OCI-LY1 (cell line): ENCODE data around the gene ADGRB2.
A peak's percentile ranks its signal among the peaks of the same experiment; 100 is the strongest.

Experiments
- H2AFZ ChIP-seq: fragments of 200-600 bp; sonication (generic), shearing (Covaris generic); 2 replicates; pipeline ENCODE4 v1.6.0; 2014; ENCODE audit warnings: antibody characterized with exemption, mild to moderate bottlenecking, low read length
- H3F3A ChIP-seq: fragments of 200-600 bp; sonication (generic), shearing (Covaris generic); 2 replicates; pipeline ENCODE4 v1.6.0; 2014; ENCODE audit warnings: mild to moderate bottlenecking, antibody characterized with exemption, low read length, moderate library complexity; ENCODE audit not compliant: insufficient read depth
- H3K27ac ChIP-seq: fragments of 200-600 bp; sonication (generic); 2 replicates; pipeline ENCODE4 v1.5.1; 2014; ENCODE audit warnings: low read length, mixed run types, mild to moderate bottlenecking, low read depth; ENCODE audit not compliant: poor library complexity, severe bottlenecking
- H3K27me3 ChIP-seq: fragments of 200-600 bp; sonication (generic); 2 replicates; pipeline ENCODE4 v1.6.0; 2014; ENCODE audit warnings: antibody characterized with exemption, mild to moderate bottlenecking, low read length, moderate library complexity; ENCODE audit not compliant: insufficient read depth
- H3K36me3 ChIP-seq: fragments of 200-600 bp; sonication (generic); 2 replicates; pipeline ENCODE4 v1.6.1; 2014; ENCODE audit warnings: mild to moderate bottlenecking, antibody characterized with exemption, low read length, moderate library complexity, mixed read lengths; ENCODE audit not compliant: insufficient read depth
- H3K4me1 ChIP-seq: fragments of 200-600 bp; sonication (generic); 2 replicates; pipeline ENCODE4 v1.5.1; 2014; ENCODE audit warnings: mild to moderate bottlenecking, low read length, moderate library complexity; ENCODE audit not compliant: insufficient read depth, severe bottlenecking
- H3K4me2 ChIP-seq: fragments of 200-600 bp; sonication (generic), shearing (Covaris generic); 2 replicates; pipeline ENCODE4 v1.6.1; 2014; ENCODE audit warnings: low read length
- H3K4me3 ChIP-seq: fragments of 200-600 bp; sonication (generic); 2 replicates; pipeline ENCODE4 v1.5.1; 2014; ENCODE audit warnings: low read length, low read depth, mild to moderate bottlenecking, mixed read lengths; ENCODE audit not compliant: poor library complexity, severe bottlenecking
- H3K79me2 ChIP-seq: fragments of 200-600 bp; shearing (Covaris generic); 2 replicates; pipeline ENCODE4 v1.6.1; 2016; ENCODE audit warnings: mixed run types, low read length, mixed read lengths; ENCODE audit not compliant: insufficient read depth
- H3K9ac ChIP-seq: fragments of 200-600 bp; sonication (generic), shearing (Covaris generic); 2 replicates; pipeline ENCODE4 v1.6.1; 2014; ENCODE audit warnings: mild to moderate bottlenecking, low read length, mixed read lengths
- H3K9me2 ChIP-seq: fragments of 200-600 bp; sonication (generic), shearing (Covaris generic); 2 replicates; pipeline ENCODE4 v1.6.1; 2014; ENCODE audit warnings: low read depth, mild to moderate bottlenecking, low read length, mixed read lengths
- H3K9me3 ChIP-seq: fragments of 200-600 bp; shearing (Covaris generic); 2 replicates; pipeline ENCODE4 v1.6.1; 2014; ENCODE audit warnings: low read length, mixed read lengths
- H4K20me1 ChIP-seq: fragments of 200-600 bp; sonication (generic), shearing (Covaris generic); 2 replicates; pipeline ENCODE4 v1.6.0; 2016; ENCODE audit warnings: mild to moderate bottlenecking, low read length; ENCODE audit not compliant: insufficient read depth
- EZH2 ChIP-seq: fragments of 200-600 bp; sonication (generic), shearing (Covaris generic); IDR thresholded peaks from 2 replicates; pipeline ENCODE4 v1.8.0; 2017; ENCODE audit warnings: borderline replicate concordance, mixed run types, mild to moderate bottlenecking, antibody characterized with exemption, low read length, moderate library complexity, mixed read lengths
- TF ChIP-seq, protein P1 (sequence below): fragments of 200-600 bp; sonication (generic), shearing (Covaris generic); IDR thresholded peaks from 2 replicates; pipeline ENCODE4 v1.5.1; 2017; ENCODE audit warnings: mild to moderate bottlenecking, antibody characterized with exemption, low read length, moderate library complexity, mixed read lengths

The ADGRB2 gene

DNA sequence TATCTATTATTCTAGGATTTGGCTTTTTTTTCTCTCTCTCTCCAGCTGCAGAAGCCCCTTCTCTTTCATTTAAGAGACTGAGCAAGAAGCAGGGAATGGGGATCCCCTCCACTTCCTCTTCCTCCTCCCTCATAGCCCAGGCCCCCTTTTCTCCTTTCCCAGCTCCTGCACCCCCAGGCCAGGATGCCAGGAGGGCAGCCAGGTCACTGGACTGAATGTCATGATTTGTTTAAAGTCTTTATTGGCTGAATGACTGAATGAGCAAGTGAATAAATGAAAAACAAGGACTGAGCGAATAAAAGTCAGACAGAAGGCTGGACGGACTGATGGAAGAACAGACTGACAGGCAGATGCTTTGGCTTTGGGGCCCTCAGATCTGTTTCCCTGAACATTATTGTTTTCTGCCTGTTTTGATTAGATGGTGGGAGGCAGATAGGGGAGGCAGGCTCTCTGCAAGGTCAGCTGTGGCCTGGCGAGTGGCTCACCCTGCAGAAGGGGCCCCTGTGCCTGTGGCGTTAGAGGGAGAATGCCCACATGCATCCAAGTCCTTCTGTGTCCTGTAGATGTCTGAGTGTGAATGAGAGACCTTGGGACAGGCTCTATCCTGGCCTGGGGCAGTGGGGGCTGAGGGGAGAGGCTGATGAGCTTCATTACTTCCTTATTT is 20.3 kb upstream of the ADGRB2 start:
- H3K4me2 ChIP-seq, result peak overlapping the region; percentile 31; the same call in 1 of the 2 replicates
- H3K9ac ChIP-seq, result peak overlapping the region; percentile 30; the same call in 1 of the 2 replicates
- H4K20me1 ChIP-seq, result no peaks in the 10 kb centered on the region
- H3F3A ChIP-seq, result 0 out of 2 replicates have a peak, but pooled peaks cover 5% of the 10 kb centered on the region
- H3K4me3 ChIP-seq, result no peak overlapping the region
- H3K9me3 ChIP-seq, result no peaks in the 10 kb centered on the region
- H3K27ac ChIP-seq, result peak overlapping the region; percentile 49
- H3K79me2 ChIP-seq, result no peaks in the 10 kb centered on the region
- no peak overlapping the region for H2AFZ ChIP-seq
- no peaks in the 10 kb centered on the region for H3K9me2 ChIP-seq
- peaks cover 47% of the 10 kb centered on the region for H3K4me1 ChIP-seq
- no peaks in the 10 kb centered on the region for H3K27me3 ChIP-seq
- H3K36me3 ChIP-seq, result no peaks in the 10 kb centered on the region
- TF ChIP-seq, protein P1, sequence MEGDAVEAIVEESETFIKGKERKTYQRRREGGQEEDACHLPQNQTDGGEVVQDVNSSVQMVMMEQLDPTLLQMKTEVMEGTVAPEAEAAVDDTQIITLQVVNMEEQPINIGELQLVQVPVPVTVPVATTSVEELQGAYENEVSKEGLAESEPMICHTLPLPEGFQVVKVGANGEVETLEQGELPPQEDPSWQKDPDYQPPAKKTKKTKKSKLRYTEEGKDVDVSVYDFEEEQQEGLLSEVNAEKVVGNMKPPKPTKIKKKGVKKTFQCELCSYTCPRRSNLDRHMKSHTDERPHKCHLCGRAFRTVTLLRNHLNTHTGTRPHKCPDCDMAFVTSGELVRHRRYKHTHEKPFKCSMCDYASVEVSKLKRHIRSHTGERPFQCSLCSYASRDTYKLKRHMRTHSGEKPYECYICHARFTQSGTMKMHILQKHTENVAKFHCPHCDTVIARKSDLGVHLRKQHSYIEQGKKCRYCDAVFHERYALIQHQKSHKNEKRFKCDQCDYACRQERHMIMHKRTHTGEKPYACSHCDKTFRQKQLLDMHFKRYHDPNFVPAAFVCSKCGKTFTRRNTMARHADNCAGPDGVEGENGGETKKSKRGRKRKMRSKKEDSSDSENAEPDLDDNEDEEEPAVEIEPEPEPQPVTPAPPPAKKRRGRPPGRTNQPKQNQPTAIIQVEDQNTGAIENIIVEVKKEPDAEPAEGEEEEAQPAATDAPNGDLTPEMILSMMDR, result no peak
- TF ChIP-seq EZH2, result no peak

DNA sequence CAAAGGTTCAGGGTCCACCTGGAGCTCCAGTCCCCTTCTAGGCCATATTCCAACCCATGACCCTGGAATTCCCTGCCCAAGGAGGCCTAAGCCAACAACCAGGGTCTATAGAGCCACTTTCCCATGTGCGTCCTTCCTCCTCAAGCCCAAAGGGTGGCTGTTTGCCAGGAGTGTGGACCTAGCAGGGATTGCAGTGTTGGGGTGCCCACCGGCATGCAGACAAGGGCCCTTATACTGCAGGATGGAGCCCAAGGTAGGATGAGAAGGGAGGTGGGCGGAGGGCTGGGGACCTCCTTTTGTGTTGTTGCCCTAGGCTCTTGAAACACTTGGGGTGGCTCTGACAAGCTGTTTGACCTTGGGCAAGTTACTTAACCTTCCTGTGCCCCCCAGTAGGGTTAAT is 19.7 kb upstream of the ADGRB2 start:
- H4K20me1 ChIP-seq, result no peaks in the 10 kb centered on the region
- no peak overlapping the region for H2AFZ ChIP-seq
- no peaks in the 10 kb centered on the region for H3K36me3 ChIP-seq
- TF ChIP-seq, protein P1, result no peak
- TF ChIP-seq EZH2, result no peak
- H3K4me2 ChIP-seq, result no peak overlapping the region
- H3K27me3 ChIP-seq, result no peaks in the 10 kb centered on the region
- H3K4me1 ChIP-seq, result peaks cover 47% of the 10 kb centered on the region
- H3K9ac ChIP-seq, result no peak overlapping the region
- H3F3A ChIP-seq, result 0 out of 2 replicates have a peak, but pooled peaks cover 5% of the 10 kb centered on the region
- H3K4me3 ChIP-seq, result no peak overlapping the region
- H3K79me2 ChIP-seq, result no peaks in the 10 kb centered on the region
- no peaks in the 10 kb centered on the region for H3K9me2 ChIP-seq
- no peaks in the 10 kb centered on the region for H3K9me3 ChIP-seq
- no peak overlapping the region for H3K27ac ChIP-seq

DNA sequence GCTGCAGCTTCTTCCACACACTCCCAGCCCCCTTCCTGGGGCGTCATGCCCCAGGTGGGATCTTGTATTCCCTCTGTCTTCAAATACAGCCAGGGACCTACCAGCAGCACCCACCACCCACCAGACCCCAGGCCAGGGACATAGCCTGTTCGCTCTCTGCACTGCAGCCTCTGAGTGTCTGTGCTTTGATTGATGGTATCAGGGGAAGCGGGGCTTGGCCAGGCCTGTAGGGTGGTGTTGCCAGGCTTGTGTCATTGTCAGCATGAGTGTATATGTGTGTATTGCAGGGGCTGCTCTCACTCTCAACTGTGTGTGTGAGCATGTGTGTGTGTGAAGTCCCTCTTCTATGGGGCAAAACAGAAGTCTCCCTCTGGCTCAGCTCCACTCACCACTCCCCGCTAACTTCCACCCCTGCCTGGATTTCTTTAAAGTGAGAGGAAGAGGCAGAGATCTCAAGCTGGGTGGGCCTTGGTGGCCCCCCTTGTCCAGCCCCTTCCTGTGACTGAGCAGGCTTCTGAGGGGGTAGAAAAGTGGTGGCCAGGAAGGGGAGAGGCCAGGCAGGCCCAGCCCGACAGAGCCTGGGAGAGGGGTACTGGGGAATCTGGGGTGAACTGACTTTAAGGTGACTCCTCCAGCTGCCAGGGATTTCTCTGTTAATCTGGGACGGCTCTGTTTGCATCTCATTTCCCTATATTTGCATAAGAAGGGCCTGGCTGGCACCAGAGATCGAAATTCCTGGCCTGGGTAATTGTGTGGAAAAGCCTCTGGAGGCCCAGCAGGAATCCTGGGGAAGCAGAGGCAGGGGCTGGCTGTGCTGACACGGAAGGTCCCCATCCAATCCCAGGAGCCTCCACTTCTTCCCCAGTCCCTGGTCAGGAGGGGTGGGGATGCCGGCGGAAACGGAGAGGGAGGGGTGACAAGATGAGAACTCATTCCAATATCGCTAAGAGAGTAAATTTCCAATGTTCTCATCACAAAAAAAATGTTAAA is 18.6 kb upstream of the ADGRB2 start:
- Histone ChIP-seq H3K4me3 (no peak overlapping the region), H3K27me3 (no peaks in the 10 kb centered on the region), H3K79me2 (no peaks in the 10 kb centered on the region), H3K4me2 (no peak overlapping the region), H3K4me1 (peaks cover 40% of the 10 kb centered on the region), H2AFZ (no peak overlapping the region), H3K9ac (no peak overlapping the region), H4K20me1 (no peaks in the 10 kb centered on the region), H3K9me2 (no peaks in the 10 kb centered on the region), H3K36me3 (no peaks in the 10 kb centered on the region), H3F3A (0 out of 2 replicates have a peak, but pooled peaks cover 5% of the 10 kb centered on the region), H3K9me3 (no peaks in the 10 kb centered on the region), H3K27ac (no peak overlapping the region)
- TF ChIP-seq EZH2, result no peak
- TF ChIP-seq, protein P1, result no peak
